GM13976 (cell line): ENCODE measurements around the gene PSMA6.
A peak's percentile ranks its signal among the peaks of the same experiment; 100 is the strongest.
"Not testable (repeated sequence)": the region's sequence is repeated elsewhere in the genome, so short reads cannot be mapped to it uniquely, and the experiment has no call there.

Experiments used
- DNase-seq: peaks from one replicate; pipeline ENCODE4 v3.0.0; 2012; ENCODE audit warnings: low spot score
- CTCF ChIP-seq: IDR thresholded peaks from 2 replicates; pipeline ENCODE4 v1.5.1; 2012; ENCODE audit warnings: borderline replicate concordance, mild to moderate bottlenecking; ENCODE audit not compliant: insufficient read depth; ENCODE audit errors: extremely low read depth, missing control alignments, control extremely low read depth
- in situ Hi-C: fragments of 300-500 bp; cut with MboI; formaldehyde crosslinking; loops from one replicate; pipeline ENCODE4 v1.12.0; 2022; ENCODE audit warnings: low sequenced_read_pairs, mixed read lengths, inconsistent platforms; ENCODE audit not compliant: unreplicated experiment

The PSMA6 gene

DNA sequence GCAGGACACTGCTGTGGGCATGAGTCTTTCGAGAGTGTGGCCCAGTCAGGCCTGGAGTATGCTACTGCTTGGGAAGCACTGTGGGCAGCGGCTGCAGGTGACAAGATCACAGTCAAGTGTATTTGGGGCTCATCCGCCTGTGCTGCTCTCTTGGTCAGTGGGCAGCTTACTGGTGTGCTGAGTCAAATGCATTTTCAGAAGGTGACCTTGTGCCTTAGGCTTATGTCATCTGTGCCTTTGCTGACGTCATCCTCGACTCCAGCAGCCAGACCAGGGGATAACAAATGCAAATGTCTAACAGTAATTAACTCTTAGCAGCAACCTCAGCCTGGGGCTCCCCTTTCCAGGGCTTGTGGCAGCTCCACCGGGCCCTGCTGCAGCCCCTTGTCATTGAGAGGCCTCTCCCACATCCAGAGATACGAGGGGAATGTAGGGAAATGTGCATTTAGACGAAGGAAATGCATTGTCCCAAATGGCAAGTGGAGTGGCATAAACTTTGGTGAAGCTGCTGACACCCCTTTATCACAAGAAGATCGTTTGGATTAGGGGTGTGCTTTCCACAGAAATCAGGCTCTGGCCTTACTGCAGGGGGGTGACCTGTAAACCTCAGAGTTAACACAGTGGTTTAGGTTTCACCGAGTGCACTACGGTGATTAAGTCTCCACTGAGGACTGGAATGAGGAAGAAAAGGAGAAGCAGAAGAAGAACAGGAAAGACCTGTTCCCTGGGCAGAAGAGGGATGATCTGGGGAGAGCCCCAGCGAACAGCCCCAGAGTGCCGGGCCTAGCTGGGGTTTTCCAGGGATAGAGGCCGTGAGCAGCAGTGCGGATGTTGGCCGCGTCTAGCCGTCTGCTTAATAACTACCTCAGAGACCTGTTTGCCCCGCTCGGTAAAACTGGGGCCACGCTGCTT is 39.7 kb downstream of the PSMA6 start:
- in situ Hi-C loops = no loop called here
- no peak for TF ChIP-seq CTCF
- peak; percentile 62 for DNase-seq

- DNase-seq = peak; percentile 49
- no peak for TF ChIP-seq CTCF
- in situ Hi-C loops = no loop called here
Measured at GRCh38 chr14:35332517-35333263, 40.5 kb downstream of the PSMA6 start.

DNA sequence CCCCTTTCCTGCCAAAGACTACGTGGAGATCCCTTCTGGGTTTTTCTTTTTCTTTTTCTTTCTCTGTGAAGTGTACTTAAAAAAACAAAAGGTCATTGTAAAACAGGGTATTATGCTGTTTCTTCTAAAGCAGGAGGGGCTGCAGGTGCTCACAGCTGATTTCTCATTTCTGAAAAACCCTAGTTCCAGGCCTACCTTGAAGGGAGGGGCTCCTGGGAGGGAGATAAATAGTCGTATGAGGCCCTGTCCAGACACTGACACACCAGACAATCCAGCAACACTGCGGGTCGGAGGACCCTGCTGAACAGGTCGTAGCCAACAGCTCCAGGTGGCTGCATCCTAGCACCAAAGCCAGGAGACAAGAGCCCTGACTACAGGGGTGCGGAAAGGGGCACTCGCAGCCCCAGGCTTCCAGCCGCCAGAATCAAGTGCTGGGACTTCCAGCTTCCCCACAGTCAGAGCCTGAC is 41.1 kb downstream of the PSMA6 start:
- in situ Hi-C loops = no loop called here
- no peak for DNase-seq
- no peak for TF ChIP-seq CTCF

GRCh38 chr14:35333797-35334743 is 41.9 kb downstream of the PSMA6 start:
- in situ Hi-C loops = no loop called here
- peak; percentile 36 for DNase-seq

DNA sequence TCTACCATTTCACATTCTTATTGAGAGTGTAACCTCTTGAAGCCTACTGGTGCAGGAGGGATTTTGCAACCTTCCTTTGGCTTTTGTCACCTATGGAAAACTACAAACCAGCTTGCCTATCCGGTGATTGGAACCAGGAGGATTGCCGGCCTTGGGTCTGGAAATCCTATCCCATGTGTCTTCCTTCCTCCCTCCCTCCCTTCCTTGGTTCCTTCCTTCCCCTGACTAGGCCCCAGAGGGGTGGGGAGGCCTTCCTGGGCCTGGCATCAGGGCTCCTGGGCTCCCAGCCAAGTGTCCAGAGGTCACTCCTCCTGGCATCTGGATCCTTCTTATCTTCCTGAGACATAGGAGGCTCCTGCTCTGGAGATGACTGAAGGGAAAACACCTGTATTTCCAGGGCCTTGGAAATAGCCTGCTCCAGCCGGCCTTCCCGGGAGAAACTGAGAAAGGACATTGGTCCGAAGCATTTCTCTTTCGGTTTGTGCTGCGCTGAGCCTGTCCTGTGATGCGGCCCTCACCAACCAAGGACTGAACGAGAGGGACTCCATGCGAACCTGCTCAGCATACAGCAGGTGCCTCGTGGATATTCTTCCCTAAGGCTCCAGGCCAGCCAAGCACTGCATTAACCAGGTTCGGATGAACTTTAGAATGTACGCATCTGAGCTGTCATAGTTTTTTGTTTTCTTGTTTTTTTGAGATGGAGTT is 43.4 kb downstream of the PSMA6 start:
- in situ Hi-C loops = no loop called here
- TF ChIP-seq CTCF = no peak
- DNase-seq = no peak

More at GRCh38 chr14:35333797-35334743, 41.9 kb downstream of the PSMA6 start:
- TF ChIP-seq CTCF = no peak

GRCh38 chr14:35336171-35336493 is 44.0 kb downstream of the PSMA6 start:
- DNase-seq, in situ Hi-C loops: not testable (repeated sequence)
